HepG2 (cell line): Measurements from ENCODE around the gene E2F1. TPM values are rescaled to one million over a fixed set of nuclear protein-coding genes. Genes with fewer than 3 reads are reported as not detected.

Source experiments
- CHD4 ChIP-seq: fragments of 200-600 bp; sonication (generic); IDR thresholded peaks from 2 replicates; pipeline ENCODE4 v1.7.0; 2017; ENCODE audit warnings: mild to moderate bottlenecking, low read length, borderline replicate concordance
- EP300 ChIP-seq, 3 experiments: sonication (generic) in 1 of 3; formaldehyde crosslinking in 1 of 3; IDR thresholded peaks; 2 replicates each; pipeline versions ENCODE4 v1.5.1 to v1.6.1; 2011 to 2020; ENCODE audit warnings: low read depth in 2 of 3, low read length in 2 of 3, borderline replicate concordance in 1 of 3, improper control_type of control experiment in 1 of 3, mild to moderate bottlenecking in 1 of 3, missing genetic modification reagents in 1 of 3, moderate library complexity in 1 of 3
- HNRNPL ChIP-seq: fragments of 200-400 bp; formaldehyde crosslinking; IDR thresholded peaks from 2 replicates; pipeline ENCODE4 v1.6.1; 2017; ENCODE audit warnings: mild to moderate bottlenecking, low read depth, low read length
- JUNB ChIP-seq: sonication (generic); formaldehyde crosslinking; IDR thresholded peaks from 2 replicates; pipeline ENCODE4 v1.8.0; 2022; ENCODE audit warnings: missing genetic modification reagents, mild to moderate bottlenecking, borderline replicate concordance
- KAT7 ChIP-seq: IDR thresholded peaks from 2 replicates; pipeline ENCODE4 v1.6.1; 2018; ENCODE audit warnings: borderline replicate concordance, missing compliant biosample characterization
- MATR3 ChIP-seq: sonication (generic); formaldehyde crosslinking; IDR thresholded peaks from 2 replicates; pipeline ENCODE4 v1.4.0; 2020; ENCODE audit warnings: missing genetic modification reagents
- MXI1 ChIP-seq: IDR thresholded peaks from 3 replicates; pipeline ENCODE4 v1.6.1; 2012; ENCODE audit warnings: low read depth, low read length, inconsistent platforms, borderline replicate concordance
- NCOA2 ChIP-seq: sonication (generic); formaldehyde crosslinking; IDR thresholded peaks from 2 replicates; pipeline ENCODE4 v1.8.0; 2022; ENCODE audit warnings: inconsistent platforms
- NFATC3 ChIP-seq: sonication (generic); formaldehyde crosslinking; IDR thresholded peaks from 2 replicates; pipeline ENCODE4 v1.5.1; 2020; ENCODE audit warnings: mild to moderate bottlenecking, missing genetic modification reagents
- NR2F2 ChIP-seq: IDR thresholded peaks from 2 replicates; pipeline ENCODE4 v1.6.1; 2012; ENCODE audit warnings: low read depth, inconsistent platforms, borderline replicate concordance
- PHB2 ChIP-seq: fragments of 450-650 bp; IDR thresholded peaks from 2 replicates; pipeline ENCODE4 v1.6.1; 2018; ENCODE audit not compliant: partially characterized antibody
- TCF7 ChIP-seq: sonication (generic); IDR thresholded peaks from 2 replicates; pipeline ENCODE4 v1.6.1; 2016; ENCODE audit warnings: antibody characterized with exemption, low read depth
- YEATS4 ChIP-seq: sonication (generic); formaldehyde crosslinking; IDR thresholded peaks from 2 replicates; pipeline ENCODE4 v1.4.0; 2020; ENCODE audit warnings: missing genetic modification reagents, borderline replicate concordance
- ZFP62 ChIP-seq: sonication (generic); formaldehyde crosslinking; IDR thresholded peaks from 2 replicates; pipeline ENCODE4 v1.4.0; 2020; ENCODE audit warnings: missing genetic modification reagents
- ZMAT3 ChIP-seq: sonication (generic); formaldehyde crosslinking; conservative IDR thresholded peaks from 2 replicates; pipeline ENCODE4 v1.7.0; 2021; ENCODE audit warnings: missing genetic modification reagents
- ZMYM4 ChIP-seq: sonication (generic); formaldehyde crosslinking; IDR thresholded peaks from 2 replicates; pipeline ENCODE4 v1.8.1; 2023; ENCODE audit warnings: mild to moderate bottlenecking, missing genetic modification reagents
- ZNF143 ChIP-seq: sonication (generic); formaldehyde crosslinking; IDR thresholded peaks from 2 replicates; pipeline ENCODE4 v1.4.0; 2020; ENCODE audit warnings: missing genetic modification reagents
- ZNF354B ChIP-seq: sonication (generic); formaldehyde crosslinking; IDR thresholded peaks from 2 replicates; pipeline ENCODE4 v1.8.0; 2022; ENCODE audit warnings: mild to moderate bottlenecking, missing genetic modification reagents
- ZNF549 ChIP-seq: sonication (generic); formaldehyde crosslinking; IDR thresholded peaks from 2 replicates; pipeline ENCODE4 v1.5.0; 2020; ENCODE audit warnings: missing genetic modification reagents
- ZNF607 ChIP-seq: sonication (generic); formaldehyde crosslinking; IDR thresholded peaks from 2 replicates; pipeline ENCODE4 v1.5.1; 2020; ENCODE audit warnings: missing genetic modification reagents, mild to moderate bottlenecking, borderline replicate concordance
- ZNF629 ChIP-seq: sonication (generic); formaldehyde crosslinking; conservative IDR thresholded peaks from 2 replicates; pipeline ENCODE4 v1.5.0; 2020; ENCODE audit warnings: missing genetic modification reagents
- ZNF747 ChIP-seq: sonication (generic); formaldehyde crosslinking; IDR thresholded peaks from 2 replicates; pipeline ENCODE4 v1.8.1; 2023; ENCODE audit warnings: missing genetic modification reagents, mild to moderate bottlenecking, borderline replicate concordance
- ZNF782 ChIP-seq: sonication (generic); formaldehyde crosslinking; IDR thresholded peaks from 2 replicates; pipeline ENCODE4 v1.4.0; 2020; ENCODE audit warnings: missing genetic modification reagents, mild to moderate bottlenecking, borderline replicate concordance
- polyA plus RNA-seq, 8 experiments: library from polyadenylated mRNA; depleted of rRNA in 3 of 8; stranded (reverse) in 7 of 8; unstranded in 1 of 8; fragments of >200 nt; fragmentation: Illumina TruSeq in 4 of 8; extraction: Trizol in 4 of 8; gene quantifications; 2 replicates each; pipeline versions ENCODE4 v1.2.1 to v1.2.3, GENCODE V29; 2011 to 2016; ENCODE audit warnings: low read depth in 4 of 8, missing spikeins in 1 of 8, mixed read lengths in 1 of 8; ENCODE audit not compliant: insufficient read depth in 1 of 8
- total RNA-seq, 5 experiments: library from RNA; depleted of rRNA; stranded (reverse); fragments of >200 nt; fragmentation: Illumina TruSeq; extraction: Trizol; gene quantifications; 2 replicates each; pipeline ENCODE4 v1.2.3, GENCODE V29; 2016; ENCODE audit warnings: low read depth in 1 of 5
- TF ChIP-seq, protein P1 (sequence below): sonication (generic); formaldehyde crosslinking; IDR thresholded peaks from 2 replicates; pipeline ENCODE4 v1.9.0; 2022; ENCODE audit warnings: low read depth, missing genetic modification reagents
- TF ChIP-seq, protein P2 (sequence below): sonication (generic); formaldehyde crosslinking; IDR thresholded peaks from 2 replicates; pipeline ENCODE4 v1.8.0; 2022; ENCODE audit warnings: mild to moderate bottlenecking, missing genetic modification reagents, moderate library complexity
- TF ChIP-seq, protein P3 (sequence below): sonication (generic); formaldehyde crosslinking; IDR thresholded peaks from 2 replicates; pipeline ENCODE4 v1.4.0; 2020; ENCODE audit warnings: mild to moderate bottlenecking, missing genetic modification reagents

E2F1 gene
- total and polyA plus RNA-seq, 2 of the 13 experiments (the other 11 are each of a cell fraction or from before 2014, with no cell fraction given), result 25.5 to 39.4 TPM

DNA sequence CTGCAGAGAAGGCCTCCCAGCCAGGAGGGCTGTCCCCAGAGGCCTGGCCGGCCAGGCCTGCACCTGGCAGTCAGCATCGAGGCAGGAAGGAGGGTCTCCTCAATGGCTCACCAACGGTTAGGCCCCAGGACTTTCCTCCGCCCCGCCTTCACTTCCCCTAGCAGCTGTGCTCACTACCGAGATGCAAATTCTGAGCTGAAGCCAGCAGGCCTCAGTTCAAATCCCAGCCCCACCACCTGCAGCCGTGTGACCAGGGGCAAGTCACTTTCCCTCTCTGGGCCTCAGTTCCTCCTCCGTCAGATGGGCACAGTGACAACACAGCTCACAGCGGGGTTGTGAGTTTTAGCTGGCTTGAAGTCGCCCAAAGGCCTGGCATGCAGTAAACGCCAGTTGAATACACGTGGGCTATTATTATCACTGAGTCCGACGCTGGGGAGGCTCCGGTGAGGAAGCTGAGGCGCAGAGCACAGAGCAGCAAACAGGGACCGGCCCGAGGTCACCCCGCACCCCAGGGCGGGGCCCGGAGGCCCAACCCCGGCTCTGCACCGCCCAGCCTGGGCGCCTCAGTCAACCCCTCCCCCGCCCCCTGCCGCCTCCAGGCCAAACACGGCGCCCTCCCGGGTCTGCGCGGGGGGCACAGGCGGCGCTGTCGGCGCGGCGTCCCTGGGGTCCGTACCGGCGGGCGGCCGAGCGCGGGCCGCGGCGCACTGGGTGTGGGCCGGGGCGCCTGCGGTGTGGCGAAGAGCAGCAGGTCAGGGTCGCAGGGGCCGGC is 671 bp downstream of the E2F1 start (continued):
- no peak for TF ChIP-seq ZNF143 (CRISPR knock-in tag)
- TF ChIP-seq ZNF782 (CRISPR knock-in tag), result no peak
- peak; percentile 42 for TF ChIP-seq ZMYM4 (CRISPR knock-in tag)
- no peak for TF ChIP-seq MXI1
- peak; percentile 94 for TF ChIP-seq ZNF629 (CRISPR knock-in tag)
- TF ChIP-seq, protein P1, sequence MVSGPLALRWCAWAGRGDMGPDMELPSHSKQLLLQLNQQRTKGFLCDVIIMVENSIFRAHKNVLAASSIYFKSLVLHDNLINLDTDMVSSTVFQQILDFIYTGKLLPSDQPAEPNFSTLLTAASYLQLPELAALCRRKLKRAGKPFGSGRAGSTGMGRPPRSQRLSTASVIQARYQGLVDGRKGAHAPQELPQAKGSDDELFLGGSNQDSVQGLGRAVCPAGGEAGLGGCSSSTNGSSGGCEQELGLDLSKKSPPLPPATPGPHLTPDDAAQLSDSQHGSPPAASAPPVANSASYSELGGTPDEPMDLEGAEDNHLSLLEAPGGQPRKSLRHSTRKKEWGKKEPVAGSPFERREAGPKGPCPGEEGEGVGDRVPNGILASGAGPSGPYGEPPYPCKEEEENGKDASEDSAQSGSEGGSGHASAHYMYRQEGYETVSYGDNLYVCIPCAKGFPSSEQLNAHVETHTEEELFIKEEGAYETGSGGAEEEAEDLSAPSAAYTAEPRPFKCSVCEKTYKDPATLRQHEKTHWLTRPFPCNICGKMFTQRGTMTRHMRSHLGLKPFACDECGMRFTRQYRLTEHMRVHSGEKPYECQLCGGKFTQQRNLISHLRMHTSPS (CRISPR knock-in tag), result no peak
- TF ChIP-seq ZMAT3 (CRISPR knock-in tag), result peak; percentile 77; the same call in 1 of the 2 replicates
- no peak for TF ChIP-seq ZNF549 (CRISPR knock-in tag)
- no peak for TF ChIP-seq CHD4
- no peak for TF ChIP-seq MATR3 (CRISPR knock-in tag)
- TF ChIP-seq ZNF747 (CRISPR knock-in tag), result no peak
- TF ChIP-seq, protein P2, sequence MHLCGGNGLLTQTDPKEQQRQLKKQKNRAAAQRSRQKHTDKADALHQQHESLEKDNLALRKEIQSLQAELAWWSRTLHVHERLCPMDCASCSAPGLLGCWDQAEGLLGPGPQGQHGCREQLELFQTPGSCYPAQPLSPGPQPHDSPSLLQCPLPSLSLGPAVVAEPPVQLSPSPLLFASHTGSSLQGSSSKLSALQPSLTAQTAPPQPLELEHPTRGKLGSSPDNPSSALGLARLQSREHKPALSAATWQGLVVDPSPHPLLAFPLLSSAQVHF (CRISPR knock-in tag), result no peak
- peak; percentile 63; the same call in 1 of the 2 replicates for TF ChIP-seq YEATS4
- TF ChIP-seq HNRNPL, result 0 out of 2 replicates have a peak, but pooled peaks have one; percentile 37
- TF ChIP-seq KAT7 (CRISPR knock-in tag), result no peak
- TF ChIP-seq NFATC3 (CRISPR knock-in tag), result no peak; the same call in 1 of the 2 replicates
- no peak for TF ChIP-seq ZNF354B (CRISPR knock-in tag)
- TF ChIP-seq EP300 (IDR thresholded peaks at IDR 0.05; ENCODE audit: low read depth in 2 of 2, low read length in 2 of 2), result 0 out of 4 replicates have a peak, but pooled peaks of 1 of the 2 experiments have one; percentile 53
- TF ChIP-seq EP300 (CRISPR knock-in tag; IDR thresholded peaks at IDR 0.05; ENCODE audit: borderline replicate concordance), result no peak
- no peak for TF ChIP-seq JUNB (CRISPR knock-in tag)
- TF ChIP-seq ZNF607 (CRISPR knock-in tag), result no peak
- no peak for TF ChIP-seq ZFP62 (CRISPR knock-in tag)
- TF ChIP-seq, protein P3, sequence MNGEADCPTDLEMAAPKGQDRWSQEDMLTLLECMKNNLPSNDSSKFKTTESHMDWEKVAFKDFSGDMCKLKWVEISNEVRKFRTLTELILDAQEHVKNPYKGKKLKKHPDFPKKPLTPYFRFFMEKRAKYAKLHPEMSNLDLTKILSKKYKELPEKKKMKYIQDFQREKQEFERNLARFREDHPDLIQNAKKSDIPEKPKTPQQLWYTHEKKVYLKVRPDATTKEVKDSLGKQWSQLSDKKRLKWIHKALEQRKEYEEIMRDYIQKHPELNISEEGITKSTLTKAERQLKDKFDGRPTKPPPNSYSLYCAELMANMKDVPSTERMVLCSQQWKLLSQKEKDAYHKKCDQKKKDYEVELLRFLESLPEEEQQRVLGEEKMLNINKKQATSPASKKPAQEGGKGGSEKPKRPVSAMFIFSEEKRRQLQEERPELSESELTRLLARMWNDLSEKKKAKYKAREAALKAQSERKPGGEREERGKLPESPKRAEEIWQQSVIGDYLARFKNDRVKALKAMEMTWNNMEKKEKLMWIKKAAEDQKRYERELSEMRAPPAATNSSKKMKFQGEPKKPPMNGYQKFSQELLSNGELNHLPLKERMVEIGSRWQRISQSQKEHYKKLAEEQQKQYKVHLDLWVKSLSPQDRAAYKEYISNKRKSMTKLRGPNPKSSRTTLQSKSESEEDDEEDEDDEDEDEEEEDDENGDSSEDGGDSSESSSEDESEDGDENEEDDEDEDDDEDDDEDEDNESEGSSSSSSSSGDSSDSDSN (CRISPR knock-in tag), result 0 out of 2 replicates have a peak, but pooled peaks have one; percentile 47
- TF ChIP-seq PHB2, result no peak
- no peak; the same call in 1 of the 2 replicates for TF ChIP-seq NR2F2
- TF ChIP-seq NCOA2 (CRISPR knock-in tag), result peak; percentile 44; the same call in 1 of the 2 replicates
- TF ChIP-seq TCF7, result no peak
